Left ventricle myocardium inferior (tissue), 1 donor: ENCODE measurements around the gene REG4. TPM values are rescaled to one million over a fixed set of nuclear protein-coding genes. Genes with fewer than 3 reads are reported as not detected.
"Not testable (repeated sequence)": the region's sequence is repeated elsewhere in the genome, so short reads cannot be mapped to it uniquely, and the experiment has no call there.

Experiments used
- DNase-seq: peaks from one replicate; pipeline ENCODE4 v3.0.0-alpha.2; 2020
- H3K27ac ChIP-seq: fragments of 200-600 bp; replicated peaks from 2 replicates; pipeline ENCODE4 v1.8.0; 2021
- H3K27me3 ChIP-seq: fragments of 200-600 bp; 2 replicates; pipeline ENCODE4 v1.8.0; 2021; ENCODE audit warnings: low read depth
- H3K36me3 ChIP-seq: fragments of 200-600 bp; 2 replicates; pipeline ENCODE4 v1.8.0; 2021
- H3K4me1 ChIP-seq: fragments of 200-600 bp; 2 replicates; pipeline ENCODE4 v1.8.0; 2021
- H3K4me3 ChIP-seq: fragments of 200-600 bp; 2 replicates; pipeline ENCODE4 v1.8.0; 2021; ENCODE audit warnings: mild to moderate bottlenecking, moderate library complexity
- H3K9me3 ChIP-seq: fragments of 200-600 bp; replicated peaks from 2 replicates; pipeline ENCODE4 v1.8.0; 2021
- intact Hi-C: fragments of 100-400 bp; cut with micrococcal nuclease; formaldehyde crosslinking; loops from one replicate; pipeline ENCODE4 v1.11.0; 2022
- long read RNA-seq: library from polyadenylated mRNA; unstranded; transcript quantifications from one replicate; pipeline ENCODE4 v2.0.0, GENCODE V29; 2021
- total RNA-seq: library from RNA; stranded (reverse); fragmentation: NEBNext Ultra II Directional; extraction: Animal tissue kit (Norgen Biotek cat#: 25700); gene quantifications from one replicate; pipeline ENCODE4 v1.2.1, GENCODE V29; 2021
- TF ChIP-seq, protein P1 (sequence below): fragments of 200-600 bp; IDR thresholded peaks from 2 replicates; pipeline ENCODE4 v1.8.0; 2021; ENCODE audit warnings: antibody characterized with exemption, mild to moderate bottlenecking, borderline replicate concordance
- donor health status: DM: no; HTN: yes; CAD: no; lungs with severe emphysema.

The REG4 gene
- total RNA-seq: not detected
- long read RNA-seq: 0 reads

DNA sequence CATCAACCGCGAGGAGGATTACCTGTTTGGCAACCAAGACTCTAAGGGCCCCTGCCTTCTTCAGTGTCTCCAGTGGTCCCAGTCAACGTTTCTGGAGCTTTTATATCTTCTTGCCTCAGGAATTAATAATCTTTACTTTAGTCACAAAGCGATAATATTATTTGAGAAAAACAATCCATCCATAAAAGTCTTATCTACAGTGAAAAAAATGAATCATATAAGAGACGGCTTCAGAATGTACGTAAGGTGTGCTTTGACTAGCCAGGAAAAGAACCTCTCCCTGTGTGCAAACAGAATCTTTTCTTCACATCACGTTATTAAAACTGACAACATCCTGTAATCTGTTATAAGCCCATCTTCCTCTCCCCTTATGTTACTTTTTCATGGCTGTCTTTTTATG is at the start of gene REG4:
REG4 (minus strand) TSS at position 74 of the 400 bp plus-strand sequence. CDS start 2,691 bp downstream, outside the sequence.
- intact Hi-C loops: no loop called here
- H3K4me1 ChIP-seq: peaks cover 3% of the 10 kb centered on the region
- H3K4me3 ChIP-seq: no peak within 1 kb of the TSS
- no peaks in the 10 kb centered on the region for H3K36me3 ChIP-seq
- no peak for DNase-seq
- TF ChIP-seq, protein P1, sequence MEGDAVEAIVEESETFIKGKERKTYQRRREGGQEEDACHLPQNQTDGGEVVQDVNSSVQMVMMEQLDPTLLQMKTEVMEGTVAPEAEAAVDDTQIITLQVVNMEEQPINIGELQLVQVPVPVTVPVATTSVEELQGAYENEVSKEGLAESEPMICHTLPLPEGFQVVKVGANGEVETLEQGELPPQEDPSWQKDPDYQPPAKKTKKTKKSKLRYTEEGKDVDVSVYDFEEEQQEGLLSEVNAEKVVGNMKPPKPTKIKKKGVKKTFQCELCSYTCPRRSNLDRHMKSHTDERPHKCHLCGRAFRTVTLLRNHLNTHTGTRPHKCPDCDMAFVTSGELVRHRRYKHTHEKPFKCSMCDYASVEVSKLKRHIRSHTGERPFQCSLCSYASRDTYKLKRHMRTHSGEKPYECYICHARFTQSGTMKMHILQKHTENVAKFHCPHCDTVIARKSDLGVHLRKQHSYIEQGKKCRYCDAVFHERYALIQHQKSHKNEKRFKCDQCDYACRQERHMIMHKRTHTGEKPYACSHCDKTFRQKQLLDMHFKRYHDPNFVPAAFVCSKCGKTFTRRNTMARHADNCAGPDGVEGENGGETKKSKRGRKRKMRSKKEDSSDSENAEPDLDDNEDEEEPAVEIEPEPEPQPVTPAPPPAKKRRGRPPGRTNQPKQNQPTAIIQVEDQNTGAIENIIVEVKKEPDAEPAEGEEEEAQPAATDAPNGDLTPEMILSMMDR: no peak
- H3K27me3 ChIP-seq: peaks cover 32% of the 10 kb centered on the region
- no peaks in the 10 kb centered on the region for H3K9me3 ChIP-seq
- H3K27ac ChIP-seq: no peak within 1 kb of the TSS

DNA sequence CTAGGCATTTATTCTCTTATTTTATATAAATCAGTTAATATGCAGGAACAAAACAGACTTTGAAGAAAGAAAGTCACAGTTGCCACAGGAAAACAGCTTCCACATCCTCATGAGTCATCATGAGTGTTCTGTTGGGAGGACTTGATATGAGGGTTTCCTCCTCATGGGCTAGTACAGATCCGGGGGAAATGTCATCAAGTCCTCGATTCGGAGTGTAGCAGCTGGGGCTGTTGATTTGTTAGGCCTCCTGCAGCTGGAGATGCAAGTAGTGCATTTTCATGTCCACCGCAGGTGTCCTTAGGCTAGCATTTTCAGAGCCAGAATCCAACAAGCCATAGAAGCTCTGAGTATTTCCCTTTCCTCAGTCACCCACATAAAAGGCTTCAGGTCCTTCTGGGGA is 48.4 kb upstream of the REG4 start:
- intact Hi-C loops: no loop called here
- Histone ChIP-seq H3K36me3 (no peaks in the 10 kb centered on the region), H3K27me3 (peaks cover 38% of the 10 kb centered on the region), H3K9me3 (no peaks in the 10 kb centered on the region), H3K4me1 (no peaks in the 10 kb centered on the region), H3K27ac (no peak overlapping the region), H3K4me3 (no peak overlapping the region)
- TF ChIP-seq, protein P1: no peak
- no peak for DNase-seq

DNA sequence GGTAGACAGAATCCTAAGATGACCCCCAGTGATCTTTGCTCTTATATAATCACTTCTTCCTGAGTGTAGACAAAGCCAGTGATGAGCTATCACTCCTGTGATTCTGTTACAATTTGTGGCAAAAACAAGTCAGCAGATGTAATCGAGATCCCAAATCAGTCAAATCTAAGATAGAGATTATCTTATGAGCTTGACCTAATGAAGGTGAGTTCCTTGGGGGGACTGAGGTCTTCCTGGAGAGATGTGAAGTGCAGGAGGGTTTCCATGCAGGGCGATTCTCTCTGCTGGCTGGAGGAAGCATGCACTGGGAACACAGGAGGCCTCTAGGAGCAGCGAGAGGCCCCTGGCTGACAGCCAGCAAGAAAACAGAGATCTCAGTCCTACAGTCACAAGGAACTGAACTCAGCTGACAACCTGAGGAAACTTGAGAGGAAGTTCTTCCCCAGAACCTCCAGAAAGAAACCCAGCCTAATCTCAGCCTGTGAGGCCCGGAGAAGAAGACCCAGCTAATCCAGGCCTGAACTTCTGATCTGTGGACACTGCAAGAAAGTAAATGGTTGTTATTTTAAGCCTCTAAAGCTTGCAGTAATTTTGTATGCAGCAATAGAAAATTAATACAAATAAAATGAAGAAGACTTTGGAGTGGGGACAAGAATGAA is 47.4 kb upstream of the REG4 start:
- H3K27ac ChIP-seq, intact Hi-C loops, H3K36me3 ChIP-seq, DNase-seq, H3K4me3 ChIP-seq, H3K9me3 ChIP-seq, H3K4me1 ChIP-seq: not testable (repeated sequence)
- H3K27me3 ChIP-seq: peaks cover 35% of the 10 kb centered on the region

- Histone ChIP-seq H3K9me3 (no peaks in the 10 kb centered on the region), H3K36me3 (no peaks in the 10 kb centered on the region), H3K27me3 (peaks cover 29% of the 10 kb centered on the region), H3K4me3 (no peak overlapping the region), H3K4me1 (no peaks in the 10 kb centered on the region), H3K27ac (no peak overlapping the region)
- TF ChIP-seq, protein P1: no peak
- intact Hi-C loops: no loop called here
- no peak for DNase-seq
These were observed 46.9 kb upstream of the REG4 start for GRCh38 chr1:119858126-119858525.

GRCh38 chr1:119853155-119853554 is 41.9 kb upstream of the REG4 start:
- no peaks in the 10 kb centered on the region for H3K4me1 ChIP-seq
- no peaks in the 10 kb centered on the region for H3K27me3 ChIP-seq
- no peaks in the 10 kb centered on the region for H3K9me3 ChIP-seq
- TF ChIP-seq, protein P1: no peak
- intact Hi-C loops: no loop called here
- no peaks in the 10 kb centered on the region for H3K36me3 ChIP-seq
- no peak for DNase-seq
- no peak overlapping the region for H3K4me3 ChIP-seq
- no peak overlapping the region for H3K27ac ChIP-seq

DNA sequence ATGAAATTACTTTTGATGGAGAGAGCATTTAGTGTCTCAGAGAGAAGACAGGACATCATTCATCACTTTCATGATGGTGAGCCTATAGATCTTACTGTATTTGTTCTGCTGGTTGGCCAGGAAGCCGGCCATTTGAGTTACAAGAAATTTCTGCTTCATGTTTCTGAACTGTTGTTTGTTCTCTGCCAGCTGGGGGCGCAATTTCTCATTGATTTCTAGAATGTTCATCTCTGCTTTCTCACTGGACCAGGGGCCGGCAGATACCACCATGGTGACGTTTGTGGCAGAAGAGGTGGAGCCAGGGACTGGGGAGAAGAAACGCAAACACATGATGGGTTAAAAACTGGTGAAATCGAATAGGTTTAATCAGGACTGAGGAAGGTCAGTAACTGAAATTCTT is 32.9 kb upstream of the REG4 start:
- H3K4me1 ChIP-seq, H3K4me3 ChIP-seq, H3K36me3 ChIP-seq, intact Hi-C loops, H3K27ac ChIP-seq, H3K27me3 ChIP-seq, H3K9me3 ChIP-seq, DNase-seq: not testable (repeated sequence)
